CD4-positive, alpha-beta T cell (primary cell): ENCODE measurements around the gene TBRG4. TPM values are rescaled to one million over a fixed set of nuclear protein-coding genes. Genes with fewer than 3 reads are reported as not detected.

Source experiments
- ATAC-seq: fragments of 200-7000 bp; cut with Tn5 transposase; one replicate; pipeline ENCODE4 v1.10.0; 2022; ENCODE audit warnings: mild to moderate bottlenecking; ENCODE audit not compliant: poor library complexity
- CTCF ChIA-PET: fragments of 350-600 bp; sonication (Branson Sonifier 250); formaldehyde crosslinking; loops from one replicate; lab custom pipeline; 2021; ENCODE audit warnings: antibody characterized with exemption, inconsistent platforms; lab: Charles Lee
- POLR2A ChIA-PET: fragments of 350-600 bp; sonication (Branson Sonifier 250); formaldehyde crosslinking; loops from one replicate; lab custom pipeline; 2021; ENCODE audit warnings: antibody characterized with exemption, inconsistent platforms; lab: Charles Lee
- DNase-seq, 14 experiments: peaks; one replicate each; pipeline ENCODE4 v3.0.0-alpha.2; 2013 to 2020; ENCODE audit warnings: mixed read lengths in 2 of 14
- H3K27ac ChIP-seq, 2 donors: one replicate each; pipeline versions ENCODE4 v1.5.1 to v1.7.0; 2013; ENCODE audit warnings: low read length in 2 of 2, low read depth in 1 of 2, mild to moderate bottlenecking in 1 of 2
- H3K27me3 ChIP-seq, 2 experiments: 1 replicate in 1 of 2; 2 replicates in 1 of 2; pipeline versions ENCODE4 v1.6.1 to v1.7.0; 2013; ENCODE audit warnings: low read length in 2 of 2, control low read depth in 1 of 2, mild to moderate bottlenecking in 1 of 2, moderate library complexity in 1 of 2; ENCODE audit not compliant: insufficient read depth in 2 of 2, control insufficient read depth in 1 of 2
- H3K36me3 ChIP-seq: one replicate; pipeline ENCODE4 v1.6.1; 2013; ENCODE audit warnings: low read length, control low read depth; ENCODE audit not compliant: insufficient read depth
- H3K4me1 ChIP-seq: one replicate; pipeline ENCODE4 v1.6.1; 2013; ENCODE audit warnings: low read length, control low read depth; ENCODE audit not compliant: insufficient read depth
- H3K4me3 ChIP-seq: one replicate; pipeline ENCODE4 v1.5.1; 2013; ENCODE audit warnings: mild to moderate bottlenecking, low read length, moderate library complexity
- H3K9me3 ChIP-seq, 2 experiments: 1 replicate in 1 of 2; 2 replicates in 1 of 2; pipeline versions ENCODE4 v1.6.1 to v1.7.0; 2013; ENCODE audit warnings: low read length in 2 of 2, mild to moderate bottlenecking in 2 of 2, control low read depth in 1 of 2, moderate library complexity in 1 of 2; ENCODE audit not compliant: control insufficient read depth in 1 of 2, insufficient read depth in 1 of 2
- H3K27ac Mint-ChIP-seq: one replicate; pipeline ENCODE4 v1.8.0; 2020; ENCODE audit warnings: mixed read lengths
- H3K27me3 Mint-ChIP-seq: one replicate; pipeline ENCODE4 v1.8.0; 2021; ENCODE audit warnings: mixed read lengths
- H3K36me3 Mint-ChIP-seq: one replicate; pipeline ENCODE4 v1.8.0; 2021; ENCODE audit warnings: low read depth, mixed read lengths
- H3K4me1 Mint-ChIP-seq: one replicate; pipeline ENCODE4 v1.8.0; 2021; ENCODE audit warnings: low read depth, mixed read lengths
- H3K4me3 Mint-ChIP-seq: one replicate; pipeline ENCODE4 v1.8.0; 2020; ENCODE audit warnings: mild to moderate bottlenecking, mixed read lengths
- H3K9me3 Mint-ChIP-seq: one replicate; pipeline ENCODE4 v1.8.0; 2020; ENCODE audit warnings: mixed read lengths
- CTCF ChIP-seq: fragments of 200-600 bp; IDR thresholded peaks from one replicate; pipeline ENCODE4 v1.8.0; 2022; ENCODE audit warnings: antibody characterized with exemption, mild to moderate bottlenecking
- intact Hi-C, 2 experiments: fragments of 100-400 bp; cut with DNase I in 1 of 2; cut with micrococcal nuclease in 1 of 2; formaldehyde crosslinking; loops; one replicate each; pipeline versions ENCODE4 v1.15.1 to v1.9.0; 2023 to 2025; cut with DNase I, micrococcal nuclease
- total RNA-seq, 174 experiments: library from RNA in 2 of 174; stranded (reverse) in 2 of 174; gene quantifications; one replicate each; pipeline ENCODE4 v1.2.3 and lab custom pipeline; 2021 to 2026

Gene TBRG4
- total RNA-seq, 2 experiments from 2014 or later, result 104 to 105 TPM

GRCh38 chr7:45151131-45151684, 39.7 kb upstream of the TBRG4 start:
- intact Hi-C loops, result no loop called here
- peaks cover 4 to 7% of the 10 kb centered on the region in 2 experiments for H3K27me3 ChIP-seq
- ATAC-seq (no peak), DNase-seq (no peak)
- peaks cover 3% of the 10 kb centered on the region for H3K4me1 ChIP-seq
- H3K4me3 ChIP-seq, result no peak overlapping the region
- H3K27ac Mint-ChIP-seq, result no peak overlapping the region
- H3K9me3 Mint-ChIP-seq, result no peaks in the 10 kb centered on the region
- CTCF ChIA-PET, result no interaction called here
- H3K36me3 Mint-ChIP-seq, result no peaks in the 10 kb centered on the region
- H3K36me3 ChIP-seq, result no peaks in the 10 kb centered on the region
- H3K4me1 Mint-ChIP-seq, result no peaks in the 10 kb centered on the region
- no peak overlapping the region for H3K27ac ChIP-seq
- POLR2A ChIA-PET, result no interaction called here
- H3K27me3 Mint-ChIP-seq, result peaks cover 22% of the 10 kb centered on the region
- no peak for TF ChIP-seq CTCF
- no peak overlapping the region for H3K4me3 Mint-ChIP-seq
- H3K9me3 ChIP-seq, result peaks cover 0 to 4% of the 10 kb centered on the region in 2 experiments

GRCh38 chr7:45150199-45150598, 38.7 kb upstream of the TBRG4 start:
- Mint-ChIP-seq H3K4me3 (no peak overlapping the region), H3K36me3 (no peaks in the 10 kb centered on the region), H3K27ac (no peak overlapping the region), H3K27me3 (peaks cover 14% of the 10 kb centered on the region), H3K9me3 (no peaks in the 10 kb centered on the region), H3K4me1 (no peaks in the 10 kb centered on the region)
- ATAC-seq, result no peak
- no peak for DNase-seq
- Histone ChIP-seq H3K36me3 (no peaks in the 10 kb centered on the region), H3K9me3 (peaks cover 0 to 4% of the 10 kb centered on the region in 2 experiments), H3K27me3 (peaks cover 0 to 7% of the 10 kb centered on the region in 2 experiments), H3K4me3 (no peak overlapping the region), H3K4me1 (peaks cover 3% of the 10 kb centered on the region), H3K27ac (no peak overlapping the region)
- POLR2A ChIA-PET, result interaction anchor here (1.1 kb wide), 1 partner anchor 104 kb away, joined by 3 read pairs; no protein-coding TSS in a partner anchor
- CTCF ChIA-PET, result interaction anchor here (1.4 kb wide), 1 partner anchor 20 kb away, joined by 4 read pairs; no protein-coding TSS in a partner anchor
- TF ChIP-seq CTCF, result no peak
- intact Hi-C loops, result no loop called here

DNA sequence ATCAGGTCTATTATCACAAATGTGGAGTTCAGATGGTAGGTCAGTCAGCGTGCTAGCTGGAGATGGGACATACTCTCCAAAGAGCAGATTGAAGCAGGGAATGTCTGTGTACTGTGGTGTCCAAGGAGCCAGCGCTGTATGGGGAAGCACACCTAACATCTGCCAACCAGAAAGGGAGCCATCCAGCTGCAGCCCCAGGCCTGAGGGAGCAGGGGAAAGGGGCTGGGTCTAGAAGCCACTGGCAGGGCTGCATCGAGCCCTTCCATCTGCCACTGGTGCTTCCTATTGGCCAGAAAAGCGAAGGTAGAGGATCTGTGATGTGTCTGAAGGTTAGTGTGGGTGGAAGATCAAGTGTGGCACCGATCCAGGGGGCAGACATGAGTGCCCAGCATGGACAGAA, 38.1 kb upstream of the TBRG4 start:
- Histone ChIP-seq H3K36me3 (no peaks in the 10 kb centered on the region), H3K4me3 (no peak overlapping the region), H3K9me3 (peaks cover 0 to 4% of the 10 kb centered on the region in 2 experiments), H3K4me1 (peaks cover under 1% of the 10 kb centered on the region), H3K27ac (no peak overlapping the region), H3K27me3 (peaks cover 0 to 7% of the 10 kb centered on the region in 2 experiments)
- Mint-ChIP-seq H3K4me3 (no peak overlapping the region), H3K27me3 (peaks cover 15% of the 10 kb centered on the region), H3K27ac (no peak overlapping the region), H3K36me3 (no peaks in the 10 kb centered on the region), H3K9me3 (no peaks in the 10 kb centered on the region), H3K4me1 (no peaks in the 10 kb centered on the region)
- DNase-seq (peak in 1 of 14 experiments; percentile 19), ATAC-seq (no peak)
- ChIA-PET CTCF (interaction anchor here (1.4 kb wide), 1 partner anchor 20 kb away, joined by 4 read pairs; no protein-coding TSS in a partner anchor), POLR2A (interaction anchor here (1.1 kb wide), 1 partner anchor 104 kb away, joined by 3 read pairs; no protein-coding TSS in a partner anchor)
- intact Hi-C loops, result no loop called here
- TF ChIP-seq CTCF, result no peak
